BE2C (cell line): Measurements from ENCODE around the gene DPM3.
A peak's percentile ranks its signal among the peaks of the same experiment; 100 is the strongest.
"Not testable (repeated sequence)": the region's sequence is repeated elsewhere in the genome, so short reads cannot be mapped to it uniquely, and the experiment has no call there.

ENCODE experiments used
- DNase-seq: peaks from one replicate; pipeline ENCODE4 v3.0.0-alpha.2; 2020
- H3K27me3 ChIP-seq: fragments of 250-450 bp; sonication (Bioruptor Pico); 2 replicates; pipeline ENCODE4 v1.5.1; 2020; ENCODE audit warnings: mild to moderate bottlenecking
- H3K36me3 ChIP-seq: fragments of 250-450 bp; sonication (Bioruptor Pico); 2 replicates; pipeline ENCODE4 v1.5.1; 2020; ENCODE audit warnings: mild to moderate bottlenecking
- H3K4me1 ChIP-seq: fragments of 250-450 bp; sonication (Bioruptor Pico); 2 replicates; pipeline ENCODE4 v1.5.1; 2020
- H3K4me3 ChIP-seq: 2 replicates; pipeline ENCODE4 v1.5.1; 2011; ENCODE audit warnings: low read depth, low read length
- H3K9me3 ChIP-seq: fragments of 250-450 bp; sonication (Bioruptor Pico); 2 replicates; pipeline ENCODE4 v1.5.1; 2020
- CTCF ChIP-seq: IDR thresholded peaks from 2 replicates; pipeline ENCODE4 v1.5.1; 2012; ENCODE audit warnings: mild to moderate bottlenecking, low read depth, low read length

Gene DPM3

GRCh38 chr1:155160128-155160527, 19.8 kb upstream of the DPM3 start:
- no peak for DNase-seq
- TF ChIP-seq CTCF, result no peak
- Histone ChIP-seq H3K4me3 (no peak overlapping the region), H3K27me3 (no peaks in the 10 kb centered on the region), H3K4me1 (no peaks in the 10 kb centered on the region), H3K9me3 (0 out of 2 replicates have a peak, but pooled peaks cover 4% of the 10 kb centered on the region), H3K36me3 (no peaks in the 10 kb centered on the region)

GRCh38 chr1:155158991-155159390, 18.7 kb upstream of the DPM3 start:
- Histone ChIP-seq H3K4me1 (no peaks in the 10 kb centered on the region), H3K9me3 (0 out of 2 replicates have a peak, but pooled peaks cover 4% of the 10 kb centered on the region), H3K27me3 (no peaks in the 10 kb centered on the region; the same call in 1 of the 2 replicates), H3K36me3 (no peaks in the 10 kb centered on the region), H3K4me3 (no peak overlapping the region)
- no peak for DNase-seq
- no peak for TF ChIP-seq CTCF

GRCh38 chr1:155155996-155156643, 15.8 kb upstream of the DPM3 start:
- not testable (repeated sequence) for H3K27me3 ChIP-seq, H3K36me3 ChIP-seq, H3K4me1 ChIP-seq, DNase-seq, H3K4me3 ChIP-seq, H3K9me3 ChIP-seq

- peaks cover 5% of the 10 kb centered on the region; the same call in 1 of the 2 replicates for H3K27me3 ChIP-seq
These were observed 5.2 kb upstream of the DPM3 start for GRCh38 chr1:155145491-155145890.

GRCh38 chr1:155141749-155142148, 1.4 kb upstream of the DPM3 start:
- no peak for TF ChIP-seq CTCF
- Histone ChIP-seq H3K9me3 (no peaks in the 10 kb centered on the region), H3K4me1 (no peaks in the 10 kb centered on the region), H3K36me3 (no peaks in the 10 kb centered on the region; the same call in 1 of the 2 replicates), H3K4me3 (no peak overlapping the region), H3K27me3 (peaks cover 5% of the 10 kb centered on the region; the same call in 1 of the 2 replicates)
- no peak for DNase-seq

More at GRCh38 chr1:155145491-155145890, 5.2 kb upstream of the DPM3 start:
- DNase-seq, result no peak
- Histone ChIP-seq H3K36me3 (no peaks in the 10 kb centered on the region), H3K4me3 (no peak overlapping the region), H3K9me3 (no peaks in the 10 kb centered on the region), H3K4me1 (no peaks in the 10 kb centered on the region)
- TF ChIP-seq CTCF, result no peak; the same call in 1 of the 2 replicates

- H3K4me1 ChIP-seq, result no peaks in the 10 kb centered on the region
- H3K36me3 ChIP-seq, result no peaks in the 10 kb centered on the region; the same call in 1 of the 2 replicates
- peak overlapping the region; percentile 98 for H3K4me3 ChIP-seq
- no peak for DNase-seq
- H3K27me3 ChIP-seq, result peaks cover 5% of the 10 kb centered on the region; the same call in 1 of the 2 replicates
- H3K9me3 ChIP-seq, result no peaks in the 10 kb centered on the region
- TF ChIP-seq CTCF, result no peak
These were observed 261 bp upstream of the DPM3 start for GRCh38 chr1:155140630-155140953.
